Neutrophil (primary cell): ENCODE data around the gene AZGP1.
A peak's percentile ranks its signal among the peaks of the same experiment; 100 is the strongest.
"Not testable (repeated sequence)": the region's sequence is repeated elsewhere in the genome, so short reads cannot be mapped to it uniquely, and the experiment has no call there.

Experiments used
- H3K27ac ChIP-seq: fragments of 200-600 bp; sonication (generic); 2 replicates; pipeline ENCODE4 v1.5.1; 2016; ENCODE audit warnings: mild to moderate bottlenecking, moderate library complexity
- H3K27me3 ChIP-seq: fragments of 200-600 bp; sonication (generic); 2 replicates; pipeline ENCODE4 v1.6.0; 2016; ENCODE audit warnings: mild to moderate bottlenecking
- H3K36me3 ChIP-seq: fragments of 200-600 bp; sonication (generic); 2 replicates; pipeline ENCODE4 v1.5.1; 2017
- H3K4me1 ChIP-seq, 2 experiments: fragments of 200-600 bp in 1 of 2; sonication (generic) in 1 of 2; 1 replicate in 1 of 2; 2 replicates in 1 of 2; pipeline versions ENCODE4 v1.5.1 to v1.6.1; 2013 to 2016; ENCODE audit warnings: low read depth in 1 of 2, low read length in 1 of 2, mild to moderate bottlenecking in 1 of 2, moderate library complexity in 1 of 2; ENCODE audit not compliant: control insufficient read depth in 1 of 2, insufficient read depth in 1 of 2
- H3K4me3 ChIP-seq, 2 experiments: fragments of 200-600 bp in 1 of 2; sonication (generic) in 1 of 2; 1 replicate in 1 of 2; 2 replicates in 1 of 2; pipeline ENCODE4 v1.5.1; 2013 to 2016; ENCODE audit warnings: low read depth in 1 of 2, low read length in 1 of 2, mild to moderate bottlenecking in 1 of 2, moderate library complexity in 1 of 2
- H3K9me3 ChIP-seq: fragments of 200-600 bp; sonication (generic); 2 replicates; pipeline ENCODE4 v1.5.1; 2016
- CTCF ChIP-seq: fragments of 200-600 bp; sonication (generic); IDR thresholded peaks from 2 replicates; pipeline ENCODE4 v1.5.1; 2016; ENCODE audit warnings: antibody characterized with exemption

AZGP1 gene

GRCh38 chr7:100013328-100013676 lies 37.5 kb upstream of the AZGP1 start:
- Histone ChIP-seq H3K27me3 (no peaks in the 10 kb centered on the region), H3K36me3 (no peaks in the 10 kb centered on the region), H3K4me1 (peaks cover 48 to 53% of the 10 kb centered on the region in 2 experiments), H3K4me3 (no peak overlapping the region), H3K27ac (peak overlapping the region; percentile 64), H3K9me3 (no peaks in the 10 kb centered on the region)
- no peak for TF ChIP-seq CTCF

GRCh38 chr7:100012385-100013327 lies 36.8 kb upstream of the AZGP1 start:
- H3K9me3 ChIP-seq, H3K27me3 ChIP-seq, H3K4me3 ChIP-seq, H3K36me3 ChIP-seq: not testable (repeated sequence)
- H3K27ac ChIP-seq: peak overlapping the region; percentile 64
- peaks cover 48 to 50% of the 10 kb centered on the region in 2 experiments for H3K4me1 ChIP-seq

GRCh38 chr7:100011516-100011915 lies 35.7 kb upstream of the AZGP1 start:
- TF ChIP-seq CTCF: no peak
- Histone ChIP-seq H3K4me1 (peaks cover 49 to 59% of the 10 kb centered on the region in 2 experiments), H3K27ac (peak overlapping the region; percentile 64), H3K9me3 (no peaks in the 10 kb centered on the region), H3K4me3 (no peak overlapping the region), H3K36me3 (no peaks in the 10 kb centered on the region), H3K27me3 (no peaks in the 10 kb centered on the region)

- Histone ChIP-seq H3K4me3 (no peak overlapping the region), H3K36me3 (no peaks in the 10 kb centered on the region), H3K9me3 (no peaks in the 10 kb centered on the region), H3K27ac (no peak overlapping the region), H3K4me1 (peaks cover 44 to 58% of the 10 kb centered on the region in 2 experiments), H3K27me3 (no peaks in the 10 kb centered on the region)
- TF ChIP-seq CTCF: no peak
These were observed 35.1 kb upstream of the AZGP1 start for GRCh38 chr7:100010901-100011300.

GRCh38 chr7:100009952-100010351 lies 34.1 kb upstream of the AZGP1 start:
- H3K27me3 ChIP-seq, H3K36me3 ChIP-seq, H3K9me3 ChIP-seq, H3K27ac ChIP-seq, H3K4me3 ChIP-seq: not testable (repeated sequence)
- H3K4me1 ChIP-seq: peaks cover 39 to 50% of the 10 kb centered on the region in 2 experiments

- TF ChIP-seq CTCF: no peak
- Histone ChIP-seq H3K36me3 (no peaks in the 10 kb centered on the region), H3K27ac (no peak overlapping the region)
These were observed 32.7 kb upstream of the AZGP1 start for GRCh38 chr7:100008525-100008924.

More at GRCh38 chr7:100008525-100008924, 32.7 kb upstream of the AZGP1 start:
- Histone ChIP-seq H3K4me3 (no peak overlapping the region), H3K9me3 (no peaks in the 10 kb centered on the region), H3K27me3 (no peaks in the 10 kb centered on the region), H3K4me1 (peaks cover 43 to 49% of the 10 kb centered on the region in 2 experiments)
